T47D (cell line): ENCODE data around the gene SRCIN1.
"Not testable (repeated sequence)": the region's sequence is repeated elsewhere in the genome, so short reads cannot be mapped to it uniquely, and the experiment has no call there.

Experiments
- DNase-seq, 2 experiments: peaks; one replicate each; pipeline versions ENCODE4 v3.0.0 to v3.0.0-alpha.2; 2011 to 2012; ENCODE audit warnings: low read depth in 1 of 2, low spot score in 1 of 2
- JUND ChIP-seq: IDR thresholded peaks from 2 replicates; pipeline ENCODE4 v1.6.1; 2012; ENCODE audit warnings: low read depth
- in situ Hi-C: cut with HindIII; loops from 2 replicates; pipeline ENCODE4 v1.10.0; 2016; ENCODE audit warnings: low sequenced_read_pairs, low pct_unique_long_range_greater_than_20kb

Gene SRCIN1

GRCh38 chr17:38512473-38513058 is 93.2 kb downstream of the SRCIN1 start:
- no peak for DNase-seq
- in situ Hi-C loops, result no loop called here
- TF ChIP-seq JUND, result no peak

GRCh38 chr17:38511150-38512108 is 94.3 kb downstream of the SRCIN1 start:
- DNase-seq, result no peak
- in situ Hi-C loops, result no loop called here
- no peak for TF ChIP-seq JUND

GRCh38 chr17:38510421-38511149 is 95.2 kb downstream of the SRCIN1 start:
- in situ Hi-C loops, result no loop called here
- no peak for TF ChIP-seq JUND
- DNase-seq, result no peak

- in situ Hi-C loops, result no loop called here
Observed at GRCh38 chr17:38509772-38510420, 95.9 kb downstream of the SRCIN1 start.

GRCh38 chr17:38508954-38509771 is 96.6 kb downstream of the SRCIN1 start:
- in situ Hi-C loops, result no loop called here
- TF ChIP-seq JUND, result no peak
- DNase-seq, result peak; percentile 85 to 92

More at GRCh38 chr17:38509772-38510420, 95.9 kb downstream of the SRCIN1 start:
- no peak for TF ChIP-seq JUND
- no peak for DNase-seq

- no peak for DNase-seq
- in situ Hi-C loops, result no loop called here
- TF ChIP-seq JUND, result no peak
Observed at GRCh38 chr17:38508570-38508950, 97.2 kb downstream of the SRCIN1 start.

GRCh38 chr17:38507921-38508569 is 97.7 kb downstream of the SRCIN1 start:
- in situ Hi-C loops, result no loop called here
- DNase-seq, result no peak
- no peak for TF ChIP-seq JUND

- in situ Hi-C loops, result no loop called here
Observed at GRCh38 chr17:38507436-38507835, 98.3 kb downstream of the SRCIN1 start.

GRCh38 chr17:38504216-38504615 is 101.5 kb downstream of the SRCIN1 start:
- no peak for TF ChIP-seq JUND
- in situ Hi-C loops, result no loop called here
- DNase-seq, result no peak

More at GRCh38 chr17:38507436-38507835, 98.3 kb downstream of the SRCIN1 start:
- TF ChIP-seq JUND, result no peak
- DNase-seq, result no peak

- in situ Hi-C loops, DNase-seq: not testable (repeated sequence)
Observed at GRCh38 chr17:38503286-38503913, 102.4 kb downstream of the SRCIN1 start.

GRCh38 chr17:38501718-38502117 is 104.0 kb downstream of the SRCIN1 start:
- DNase-seq, in situ Hi-C loops: not testable (repeated sequence)

- in situ Hi-C loops, result not testable (repeated sequence)
Observed at GRCh38 chr17:38499230-38499629, 106.5 kb downstream of the SRCIN1 start.

More at GRCh38 chr17:38499230-38499629, 106.5 kb downstream of the SRCIN1 start:
- not testable (repeated sequence) for DNase-seq
